Measurements from ENCODE around the gene SLC22A23. TPM values are rescaled to one million over a fixed set of nuclear protein-coding genes. Genes with fewer than 3 reads are reported as not detected.

Gene SLC22A23
- total RNA-seq, 1 donor from 2014 or later, result 18.7 TPM

- no peak for DNase-seq (ENCODE audit: low read depth)
- TF ChIP-seq, protein P1, sequence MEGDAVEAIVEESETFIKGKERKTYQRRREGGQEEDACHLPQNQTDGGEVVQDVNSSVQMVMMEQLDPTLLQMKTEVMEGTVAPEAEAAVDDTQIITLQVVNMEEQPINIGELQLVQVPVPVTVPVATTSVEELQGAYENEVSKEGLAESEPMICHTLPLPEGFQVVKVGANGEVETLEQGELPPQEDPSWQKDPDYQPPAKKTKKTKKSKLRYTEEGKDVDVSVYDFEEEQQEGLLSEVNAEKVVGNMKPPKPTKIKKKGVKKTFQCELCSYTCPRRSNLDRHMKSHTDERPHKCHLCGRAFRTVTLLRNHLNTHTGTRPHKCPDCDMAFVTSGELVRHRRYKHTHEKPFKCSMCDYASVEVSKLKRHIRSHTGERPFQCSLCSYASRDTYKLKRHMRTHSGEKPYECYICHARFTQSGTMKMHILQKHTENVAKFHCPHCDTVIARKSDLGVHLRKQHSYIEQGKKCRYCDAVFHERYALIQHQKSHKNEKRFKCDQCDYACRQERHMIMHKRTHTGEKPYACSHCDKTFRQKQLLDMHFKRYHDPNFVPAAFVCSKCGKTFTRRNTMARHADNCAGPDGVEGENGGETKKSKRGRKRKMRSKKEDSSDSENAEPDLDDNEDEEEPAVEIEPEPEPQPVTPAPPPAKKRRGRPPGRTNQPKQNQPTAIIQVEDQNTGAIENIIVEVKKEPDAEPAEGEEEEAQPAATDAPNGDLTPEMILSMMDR (IDR thresholded peaks at IDR 0.05; ENCODE audit: insufficient read depth, low read length, severe bottlenecking), result no peak
- no peak overlapping the region for H3K4me3 ChIP-seq (ENCODE audit: low read depth, low read length)
- peaks cover 3% of the 10 kb centered on the region for H3K27me3 ChIP-seq (ENCODE audit: control insufficient read depth, insufficient read depth, low read length)
- no peak for FAIRE-seq
- peaks cover 2% of the 10 kb centered on the region for H3K36me3 ChIP-seq (ENCODE audit: control insufficient read depth, insufficient read depth, low read length)
These were observed 142.0 kb downstream of the SLC22A23 start for GRCh38 chr6:3314621-3315467.

- Histone ChIP-seq H3K36me3 (ENCODE audit: control insufficient read depth, insufficient read depth, low read length) (no peaks in the 10 kb centered on the region), H3K27me3 (ENCODE audit: control insufficient read depth, insufficient read depth, low read length) (peaks cover 3% of the 10 kb centered on the region), H3K4me3 (ENCODE audit: low read depth, low read length) (no peak overlapping the region)
- DNase-seq (ENCODE audit: low read depth) (no peak), FAIRE-seq (no peak)
- TF ChIP-seq, protein P1 (IDR thresholded peaks at IDR 0.05; ENCODE audit: insufficient read depth, low read length, severe bottlenecking), result no peak
These were observed 142.7 kb downstream of the SLC22A23 start for GRCh38 chr6:3314176-3314575.

GRCh38 chr6:3312604-3313231, 144.1 kb downstream of the SLC22A23 start:
- Histone ChIP-seq H3K4me3 (ENCODE audit: low read depth, low read length) (no peak overlapping the region), H3K27me3 (ENCODE audit: control insufficient read depth, insufficient read depth, low read length) (peaks cover 3% of the 10 kb centered on the region), H3K36me3 (ENCODE audit: control insufficient read depth, insufficient read depth, low read length) (no peaks in the 10 kb centered on the region)
- DNase-seq (ENCODE audit: low read depth), result no peak
- FAIRE-seq, result no peak
- TF ChIP-seq, protein P1 (IDR thresholded peaks at IDR 0.05; ENCODE audit: insufficient read depth, low read length, severe bottlenecking), result no peak

DNA sequence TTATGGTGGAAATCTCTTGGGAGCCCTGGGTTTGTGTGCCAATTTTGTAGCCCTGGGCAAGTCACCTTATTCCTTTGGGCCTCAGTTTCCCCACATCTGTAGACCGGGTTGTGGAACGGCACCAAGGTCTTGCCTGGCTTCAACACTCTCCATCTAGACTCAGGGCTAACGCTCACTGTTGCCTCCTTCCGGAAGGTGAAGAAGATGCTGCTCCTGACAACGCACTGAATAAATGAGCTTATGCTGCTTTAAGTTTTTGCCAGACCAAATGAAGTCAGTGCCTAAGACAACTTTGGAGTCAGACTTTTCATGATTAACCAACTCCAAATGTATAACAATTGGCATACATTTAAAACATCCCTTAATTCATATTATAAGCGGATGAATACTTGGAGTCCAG, 145.0 kb downstream of the SLC22A23 start:
- peaks cover 4% of the 10 kb centered on the region for H3K36me3 ChIP-seq (ENCODE audit: control insufficient read depth, insufficient read depth, low read length)
- FAIRE-seq (no peak), DNase-seq (ENCODE audit: low read depth) (no peak)
- no peak overlapping the region for H3K4me3 ChIP-seq (ENCODE audit: low read depth, low read length)
- TF ChIP-seq, protein P1 (IDR thresholded peaks at IDR 0.05; ENCODE audit: insufficient read depth, low read length, severe bottlenecking), result no peak
- peaks cover 5% of the 10 kb centered on the region for H3K27me3 ChIP-seq (ENCODE audit: control insufficient read depth, insufficient read depth, low read length)

GRCh38 chr6:3310703-3311102, 146.1 kb downstream of the SLC22A23 start:
- FAIRE-seq (no peak), DNase-seq (ENCODE audit: low read depth) (peak; percentile 88)
- TF ChIP-seq, protein P1 (IDR thresholded peaks at IDR 0.05; ENCODE audit: insufficient read depth, low read length, severe bottlenecking), result no peak

More at GRCh38 chr6:3310703-3311102, 146.1 kb downstream of the SLC22A23 start:
- Histone ChIP-seq H3K36me3 (ENCODE audit: control insufficient read depth, insufficient read depth, low read length) (peaks cover 4% of the 10 kb centered on the region), H3K4me3 (ENCODE audit: low read depth, low read length) (no peak overlapping the region), H3K27me3 (ENCODE audit: control insufficient read depth, insufficient read depth, low read length) (peaks cover 6% of the 10 kb centered on the region)

All from bronchial epithelial cell (primary cell).